K562 (cell line): ENCODE measurements around the gene RAB4B. TPM values are rescaled to one million over a fixed set of nuclear protein-coding genes. Genes with fewer than 3 reads are reported as not detected.
A peak's percentile ranks its signal among the peaks of the same experiment; 100 is the strongest.

ENCODE experiments used
- ATAC-seq: fragments of 200-7000 bp; cut with Tn5 transposase; 3 replicates; pipeline ENCODE4 v1.9.1; 2020; ENCODE audit warnings: moderate library complexity
- BruUV-seq: library from RNA; stranded (reverse); fragments of 400-500 nt; replicated peaks from 2 replicates; lab custom pipeline; 2021; lab: Mats Ljungman, UMichigan
- CTCF ChIA-PET: fragments of 300-600 bp; formaldehyde crosslinking; extraction: SDS; loops from one replicate; lab custom pipeline; 2021; ENCODE audit warnings: low intra/inter-chr PET ratio; lab: Yijun Ruan, JAX
- POLR2A ChIA-PET: fragments of 300-600, 350-650 bp; sonication (Branson Sonifier 250); formaldehyde crosslinking; extraction: SDS; loops from one replicate; lab custom pipeline; 2021; ENCODE audit warnings: antibody characterized with exemption, inconsistent platforms; lab: Yijun Ruan, JAX
- DNase-seq, 4 experiments: peaks; one replicate each; pipeline versions ENCODE4 v3.0.0 to v3.0.0-alpha.2; 2011 to 2018; ENCODE audit warnings: low spot score in 3 of 4, mixed read lengths in 3 of 4; ENCODE audit errors: extremely low read depth in 1 of 4
- FAIRE-seq: peaks from 2 replicates; lab custom pipeline; 2011; peaks lifted over from hg19 to GRCh38; lab: Jason Lieb, UNC
- H2AFZ ChIP-seq: 2 replicates; pipeline ENCODE4 v1.6.0; 2011; ENCODE audit warnings: low read depth, low read length, control low read depth, inconsistent platforms
- H3K27ac ChIP-seq: fragments of 200-600 bp; 3 replicates; pipeline ENCODE4 v1.8.0; 2011; ENCODE audit warnings: low read depth, mild to moderate bottlenecking, control low read depth, inconsistent platforms, low read length, moderate library complexity, mixed read lengths; ENCODE audit errors: extremely low read depth
- H3K27me3 ChIP-seq, 2 experiments: fragments of 300-600 bp in 1 of 2; 2 replicates in 1 of 2; 3 replicates in 1 of 2; pipeline versions ENCODE4 v1.6.0 to v1.8.0; 2011; ENCODE audit warnings: inconsistent platforms in 2 of 2, low read length in 2 of 2, mild to moderate bottlenecking in 1 of 2, mixed read lengths in 1 of 2, moderate library complexity in 1 of 2; ENCODE audit not compliant: control insufficient read depth in 2 of 2, insufficient read depth in 2 of 2
- H3K36me3 ChIP-seq: fragments of 300-600 bp; 3 replicates; pipeline ENCODE4 v1.8.0; 2011; ENCODE audit warnings: mild to moderate bottlenecking, low read length, inconsistent platforms; ENCODE audit not compliant: control insufficient read depth, insufficient read depth
- H3K4me1 ChIP-seq, 2 experiments: fragments of 200-600 bp in 1 of 2; replicated peaks in 1 of 2; 2 replicates in 1 of 2; 3 replicates in 1 of 2; pipeline versions ENCODE4 v1.5.1 to v1.8.0; 2011; ENCODE audit warnings: inconsistent platforms in 2 of 2, low read length in 2 of 2, mild to moderate bottlenecking in 1 of 2, mixed read lengths in 1 of 2, moderate library complexity in 1 of 2; ENCODE audit not compliant: control insufficient read depth in 2 of 2, insufficient read depth in 2 of 2
- H3K4me2 ChIP-seq: 2 replicates; pipeline ENCODE4 v1.6.1; 2011; ENCODE audit warnings: low read length, control low read depth, inconsistent platforms, mixed read lengths; ENCODE audit not compliant: insufficient read depth
- H3K4me3 ChIP-seq: fragments of 200-600 bp; sonication (generic), shearing (Covaris generic); 2 replicates; pipeline ENCODE4 v1.5.1; 2016; ENCODE audit warnings: control low read depth, inconsistent platforms
- H3K79me2 ChIP-seq: fragments of 200-600 bp; 3 replicates; pipeline ENCODE4 v1.8.0; 2011; ENCODE audit warnings: low read length, inconsistent platforms; ENCODE audit not compliant: control insufficient read depth, insufficient read depth
- H3K9ac ChIP-seq, 2 experiments: 2 replicates each; pipeline versions ENCODE4 v1.6.0 to v1.6.1; 2011; ENCODE audit warnings: low read depth in 2 of 2, low read length in 2 of 2, control low read depth in 1 of 2, inconsistent platforms in 1 of 2, mild to moderate bottlenecking in 1 of 2, mixed read lengths in 1 of 2; ENCODE audit not compliant: insufficient read depth in 1 of 2
- H3K9me1 ChIP-seq: one replicate; pipeline ENCODE4 v1.6.0; 2011; ENCODE audit warnings: inconsistent platforms, mild to moderate bottlenecking, low read length, moderate library complexity; ENCODE audit not compliant: control insufficient read depth, insufficient read depth
- H3K9me3 ChIP-seq: replicated peaks from 2 replicates; pipeline ENCODE4 v1.5.1; 2011; ENCODE audit warnings: low read depth, low read length, inconsistent platforms; ENCODE audit not compliant: control insufficient read depth, insufficient read depth
- H4K20me1 ChIP-seq: replicated peaks from 2 replicates; pipeline ENCODE4 v1.6.1; 2011; ENCODE audit warnings: low read length, inconsistent platforms, mixed read lengths; ENCODE audit not compliant: control insufficient read depth, insufficient read depth
- CEBPB ChIP-seq: fragments of 450-650 bp; IDR thresholded peaks from 2 replicates; pipeline ENCODE4 v1.6.1; 2016; ENCODE audit warnings: missing genetic modification characterization, missing compliant biosample characterization
- CEBPG ChIP-seq, 3 experiments: fragments of 200-800 bp in 1 of 3; sonication (Bioruptor generic) in 1 of 3; sonication (generic) in 1 of 3; formaldehyde crosslinking in 1 of 3; IDR thresholded peaks in 2 of 3; conservative IDR thresholded peaks in 1 of 3; 2 replicates each; pipeline versions ENCODE4 v1.6.1 to v1.8.0; 2016 to 2022; ENCODE audit warnings: missing compliant biosample characterization in 2 of 3, missing genetic modification characterization in 2 of 3, mild to moderate bottlenecking in 1 of 3, missing genetic modification reagents in 1 of 3
- CHD1 ChIP-seq: fragments of 200-600 bp; sonication (generic); IDR thresholded peaks from one replicate; pipeline ENCODE4 v1.6.1; 2012; ENCODE audit warnings: mild to moderate bottlenecking, moderate library complexity, low read length, inconsistent platforms
- EGR1 ChIP-seq: fragments of 450-650 bp; conservative IDR thresholded peaks from 2 replicates; pipeline ENCODE4 v1.6.1; 2017; ENCODE audit warnings: mild to moderate bottlenecking
- KDM5B ChIP-seq: fragments of 200-600 bp; sonication (generic); IDR thresholded peaks from 2 replicates; pipeline ENCODE4 v1.6.1; 2012; ENCODE audit warnings: low read depth, mild to moderate bottlenecking, moderate library complexity, low read length, control low read depth, inconsistent platforms; ENCODE audit not compliant: insufficient replicate concordance
- PHTF2 ChIP-seq: fragments of 250-450 bp; sonication (Bioruptor Pico); IDR thresholded peaks from 2 replicates; pipeline ENCODE4 v1.5.0; 2021; ENCODE audit warnings: mild to moderate bottlenecking
- RBM39 ChIP-seq: fragments of 200-400 bp; formaldehyde crosslinking; optimal IDR thresholded peaks from 2 replicates; pipeline ENCODE3; 2018; ENCODE audit warnings: low read depth, low read length
- SAFB ChIP-seq: fragments of 200-400 bp; formaldehyde crosslinking; IDR thresholded peaks from 2 replicates; pipeline ENCODE4 v1.6.1; 2017; ENCODE audit warnings: low read depth, low read length, borderline replicate concordance
- STAT5A ChIP-seq: IDR thresholded peaks from 2 replicates; pipeline ENCODE4 v1.6.1; 2012; ENCODE audit warnings: low read length, inconsistent platforms, borderline replicate concordance
- ZNF140 ChIP-seq: fragments of 250-450 bp; sonication (Bioruptor Pico); IDR thresholded peaks from 2 replicates; pipeline ENCODE4 v1.8.0; 2021; ENCODE audit warnings: moderate library complexity, mild to moderate bottlenecking, inconsistent platforms
- ZNF3 ChIP-seq: fragments of 250-450 bp; sonication (Bioruptor Pico); IDR thresholded peaks from 2 replicates; pipeline ENCODE4 v1.5.0; 2021; ENCODE audit warnings: mild to moderate bottlenecking, moderate library complexity
- ZNF384 ChIP-seq: IDR thresholded peaks from 2 replicates; pipeline ENCODE4 v1.6.1; 2012; ENCODE audit warnings: low read depth, low read length, improper control_type of control experiment
- ZNF41 ChIP-seq: fragments of 250-450 bp; sonication (Bioruptor Pico); conservative IDR thresholded peaks from 2 replicates; pipeline ENCODE4 v1.4.0; 2020; ENCODE audit warnings: mild to moderate bottlenecking
- ZNF766 ChIP-seq: fragments of 200-800 bp; sonication (Bioruptor generic); conservative IDR thresholded peaks from 2 replicates; pipeline ENCODE4 v1.6.1; 2016; ENCODE audit warnings: missing genetic modification characterization, missing compliant biosample characterization
- WGBS: fragments of 100-300 bp; shearing (Covaris generic); methylation state at CpG from one replicate; pipeline ENCODE4 v1.1.6; 2016; ENCODE audit warnings: low coverage, mixed read lengths; ENCODE audit not compliant: insufficient coverage; ENCODE audit errors: missing lambda C conversion rate; 5-methylcytosine and 5-hydroxymethylcytosine counted together
- in situ Hi-C: fragments of 300-500 bp; cut with MboI; formaldehyde crosslinking; loops from 4 replicates; pipeline ENCODE4 v1.15.0; 2018; ENCODE audit warnings: inconsistent platforms, mixed read lengths
- intact Hi-C: fragments of 100-400 bp; cut with micrococcal nuclease; formaldehyde crosslinking; loops from 2 replicates; pipeline ENCODE4 v1.14.2; 2022
- polyA plus RNA-seq, 8 experiments: library from polyadenylated mRNA; depleted of rRNA in 4 of 8; stranded (reverse) in 5 of 8; unstranded in 3 of 8; fragments of >200 nt; fragmentation: Nextera tagmentation in 2 of 8; fragmentation: Illumina TruSeq in 1 of 8; extraction: Ambion mirVana in 2 of 8; extraction: Trizol in 1 of 8; gene quantifications; 2 replicates each; pipeline versions ENCODE4 v1.2.1 to v1.2.3, GENCODE V29; 2011 to 2014; ENCODE audit warnings: inconsistent platforms in 1 of 8, missing spikeins in 1 of 8
- total RNA-seq, 7 experiments: library from RNA; depleted of rRNA in 6 of 7; stranded (reverse); fragments of >200 nt in 6 of 7; fragmentation: Illumina TruSeq in 2 of 7; extraction: Trizol in 2 of 7; gene quantifications; 2 replicates each; pipeline versions ENCODE4 v1.2.1 to v1.2.3, GENCODE V29; 2011 to 2021; ENCODE audit warnings: low replicate concordance in 1 of 7
- TF ChIP-seq, protein P1 (sequence below): fragments of 450-650 bp; IDR thresholded peaks from 2 replicates; pipeline ENCODE4 v1.6.1; 2018; ENCODE audit not compliant: partially characterized antibody
- TF ChIP-seq, protein P2 (sequence below): fragments of 450-650 bp; IDR thresholded peaks from 2 replicates; pipeline ENCODE4 v1.7.1; 2018; ENCODE audit warnings: mild to moderate bottlenecking, low read depth; ENCODE audit not compliant: partially characterized antibody

RAB4B gene
- total and polyA plus RNA-seq, 9 of the 15 experiments (the other 6 are each of a cell fraction or from before 2014, with no cell fraction given): 0.28 to 20.4 (median 9.0) TPM

DNA sequence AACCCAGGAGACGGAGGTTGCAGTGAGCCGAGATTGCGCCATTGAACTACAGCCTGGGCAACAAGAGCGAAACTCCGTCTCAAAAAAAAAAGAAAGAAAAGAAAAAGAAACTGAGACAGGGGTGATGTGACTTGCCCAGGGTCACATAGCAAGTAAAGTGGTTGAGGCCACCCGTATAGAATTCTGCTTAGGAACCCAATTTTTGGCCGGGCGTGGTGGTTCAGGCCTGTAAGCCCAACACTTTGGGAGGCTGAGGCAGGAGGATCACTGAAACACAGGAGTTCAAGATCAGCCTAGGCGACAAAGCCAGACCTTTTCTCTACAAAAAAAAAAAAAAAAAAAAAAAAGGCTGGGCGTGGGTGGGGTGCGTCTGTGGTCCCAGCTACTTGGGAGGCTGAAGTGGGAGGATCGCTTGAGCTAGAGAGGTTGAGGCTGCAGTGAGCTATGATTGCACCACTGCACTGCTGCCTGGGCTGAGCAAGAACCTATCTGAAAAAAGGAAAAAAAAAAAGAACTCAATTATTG lies 25.7 kb upstream of the RAB4B start:
- DNase-seq (peak in 1 of 4 experiments; percentile 40), ATAC-seq (no peak), FAIRE-seq (no peak)
- H3K27ac ChIP-seq: peak overlapping the region; percentile 98; the same call in 2 of the 3 replicates
- H4K20me1 ChIP-seq: peaks cover 32% of the 10 kb centered on the region
- ChIA-PET CTCF (interaction anchor here (0.7 kb wide), 1 partner anchor 452 kb away, joined by 3 read pairs; no protein-coding TSS in a partner anchor), POLR2A (interaction anchor here (0.5 to 1.7 kb wide), 8 partner anchors 9 to 1241 kb away, joined by 3 to 9 read pairs (median 3); partner anchors contain the start of gene ATP1A3)
- BruUV-seq: no TSS peak
- peaks cover 53% of the 10 kb centered on the region for H3K36me3 ChIP-seq
- no peak overlapping the region for H2AFZ ChIP-seq
- WGBS: 0% methylated on average over 7 of the region's 12 CpGs
- in situ Hi-C loops (no loop called here), intact Hi-C loops (no loop called here)
- H3K4me3 ChIP-seq: peak overlapping the region; percentile 59
- H3K9me3 ChIP-seq: no peaks in the 10 kb centered on the region
- H3K9ac ChIP-seq: peak overlapping the region; percentile 94 to 99
- H3K9me1 ChIP-seq: peaks cover 3% of the 10 kb centered on the region
- peaks cover 88% of the 10 kb centered on the region for H3K79me2 ChIP-seq
- H3K4me2 ChIP-seq: peak overlapping the region; percentile 100
- no peaks in the 10 kb centered on the region for H3K27me3 ChIP-seq
- peaks cover 35 to 45% of the 10 kb centered on the region in 2 experiments for H3K4me1 ChIP-seq
- TF ChIP-seq CHD1: peak; percentile 43
- 0 out of 2 replicates have a peak, but pooled peaks have one; percentile 13 for TF ChIP-seq ZNF3 (CRISPR knock-in tag)
- TF ChIP-seq RBM39: no peak
- TF ChIP-seq PHTF2 (CRISPR knock-in tag): no peak
- no peak for TF ChIP-seq CEBPG (CRISPR knock-in tag; IDR thresholded peaks at IDR 0.05)
- TF ChIP-seq CEBPG (tag; conservative IDR thresholded peaks at IDR 0.05 in 1 of 2, IDR thresholded peaks at IDR 0.05 in 1 of 2): peak; percentile 14 to 43; a peak in 1 of 4 replicates
- no peak for TF ChIP-seq KDM5B
- TF ChIP-seq ZNF766: 0 out of 2 replicates have a peak, but pooled peaks have one; percentile 43
- peak; percentile 35; the same call in 1 of the 2 replicates for TF ChIP-seq CEBPB (tag)
- no peak for TF ChIP-seq ZNF41 (CRISPR knock-in tag)
- no peak for TF ChIP-seq SAFB
- no peak for TF ChIP-seq STAT5A
- TF ChIP-seq, protein P1, sequence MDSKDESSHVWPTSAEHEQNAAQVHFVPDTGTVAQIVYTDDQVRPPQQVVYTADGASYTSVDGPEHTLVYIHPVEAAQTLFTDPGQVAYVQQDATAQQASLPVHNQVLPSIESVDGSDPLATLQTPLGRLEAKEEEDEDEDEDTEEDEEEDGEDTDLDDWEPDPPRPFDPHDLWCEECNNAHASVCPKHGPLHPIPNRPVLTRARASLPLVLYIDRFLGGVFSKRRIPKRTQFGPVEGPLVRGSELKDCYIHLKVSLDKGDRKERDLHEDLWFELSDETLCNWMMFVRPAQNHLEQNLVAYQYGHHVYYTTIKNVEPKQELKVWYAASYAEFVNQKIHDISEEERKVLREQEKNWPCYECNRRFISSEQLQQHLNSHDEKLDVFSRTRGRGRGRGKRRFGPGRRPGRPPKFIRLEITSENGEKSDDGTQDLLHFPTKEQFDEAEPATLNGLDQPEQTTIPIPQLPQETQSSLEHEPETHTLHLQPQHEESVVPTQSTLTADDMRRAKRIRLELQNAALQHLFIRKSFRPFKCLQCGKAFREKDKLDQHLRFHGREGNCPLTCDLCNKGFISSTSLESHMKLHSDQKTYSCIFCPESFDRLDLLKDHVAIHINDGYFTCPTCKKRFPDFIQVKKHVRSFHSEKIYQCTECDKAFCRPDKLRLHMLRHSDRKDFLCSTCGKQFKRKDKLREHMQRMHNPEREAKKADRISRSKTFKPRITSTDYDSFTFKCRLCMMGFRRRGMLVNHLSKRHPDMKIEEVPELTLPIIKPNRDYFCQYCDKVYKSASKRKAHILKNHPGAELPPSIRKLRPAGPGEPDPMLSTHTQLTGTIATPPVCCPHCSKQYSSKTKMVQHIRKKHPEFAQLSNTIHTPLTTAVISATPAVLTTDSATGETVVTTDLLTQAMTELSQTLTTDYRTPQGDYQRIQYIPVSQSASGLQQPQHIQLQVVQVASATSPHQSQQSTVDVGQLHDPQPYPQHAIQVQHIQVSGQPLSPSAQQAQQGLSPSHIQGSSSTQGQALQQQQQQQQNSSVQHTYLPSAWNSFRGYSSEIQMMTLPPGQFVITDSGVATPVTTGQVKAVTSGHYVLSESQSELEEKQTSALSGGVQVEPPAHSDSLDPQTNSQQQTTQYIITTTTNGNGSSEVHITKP: no peak
- no peak for TF ChIP-seq ZNF140 (CRISPR knock-in tag)
- peak; percentile 69 for TF ChIP-seq ZNF384
- TF ChIP-seq, protein P2, sequence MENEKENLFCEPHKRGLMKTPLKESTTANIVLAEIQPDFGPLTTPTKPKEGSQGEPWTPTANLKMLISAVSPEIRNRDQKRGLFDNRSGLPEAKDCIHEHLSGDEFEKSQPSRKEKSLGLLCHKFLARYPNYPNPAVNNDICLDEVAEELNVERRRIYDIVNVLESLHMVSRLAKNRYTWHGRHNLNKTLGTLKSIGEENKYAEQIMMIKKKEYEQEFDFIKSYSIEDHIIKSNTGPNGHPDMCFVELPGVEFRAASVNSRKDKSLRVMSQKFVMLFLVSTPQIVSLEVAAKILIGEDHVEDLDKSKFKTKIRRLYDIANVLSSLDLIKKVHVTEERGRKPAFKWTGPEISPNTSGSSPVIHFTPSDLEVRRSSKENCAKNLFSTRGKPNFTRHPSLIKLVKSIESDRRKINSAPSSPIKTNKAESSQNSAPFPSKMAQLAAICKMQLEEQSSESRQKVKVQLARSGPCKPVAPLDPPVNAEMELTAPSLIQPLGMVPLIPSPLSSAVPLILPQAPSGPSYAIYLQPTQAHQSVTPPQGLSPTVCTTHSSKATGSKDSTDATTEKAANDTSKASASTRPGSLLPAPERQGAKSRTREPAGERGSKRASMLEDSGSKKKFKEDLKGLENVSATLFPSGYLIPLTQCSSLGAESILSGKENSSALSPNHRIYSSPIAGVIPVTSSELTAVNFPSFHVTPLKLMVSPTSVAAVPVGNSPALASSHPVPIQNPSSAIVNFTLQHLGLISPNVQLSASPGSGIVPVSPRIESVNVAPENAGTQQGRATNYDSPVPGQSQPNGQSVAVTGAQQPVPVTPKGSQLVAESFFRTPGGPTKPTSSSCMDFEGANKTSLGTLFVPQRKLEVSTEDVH: peak; percentile 31
- peak; percentile 84 for TF ChIP-seq EGR1
